PC-9 (cell line): ENCODE measurements around the gene TXLNB. TPM values are rescaled to one million over a fixed set of nuclear protein-coding genes. Genes with fewer than 3 reads are reported as not detected.

ENCODE experiments used
- BruUV-seq: library from RNA; stranded (reverse); fragments of 400-500 nt; replicated peaks from 2 replicates; lab custom pipeline; 2021; lab: Mats Ljungman, UMichigan
- CTCF ChIA-PET: fragments of 300-600 bp; sonication (Branson Sonifier 250); formaldehyde crosslinking; loops from one replicate; lab custom pipeline; 2022; ENCODE audit warnings: antibody characterized with exemption; lab: Charles Lee
- POLR2A ChIA-PET: fragments of 300-600 bp; sonication (Branson Sonifier 250); formaldehyde crosslinking; loops from one replicate; lab custom pipeline; 2022; ENCODE audit warnings: antibody characterized with exemption; ENCODE audit not compliant: unreplicated experiment; lab: Charles Lee
- DNase-seq, 2 experiments: peaks; one replicate each; pipeline versions ENCODE4 v3.0.0 to v3.0.0-alpha.2; 2015 to 2022; ENCODE audit warnings: mixed read lengths in 1 of 2
- H2AFZ ChIP-seq: fragments of 200-600 bp; sonication (generic); 2 replicates; pipeline ENCODE4 v1.8.1; 2017; ENCODE audit warnings: antibody characterized with exemption
- H3F3A ChIP-seq: fragments of 200-600 bp; sonication (generic); 2 replicates; pipeline ENCODE4 v1.8.1; 2017; ENCODE audit warnings: antibody characterized with exemption, mild to moderate bottlenecking, low read depth; ENCODE audit not compliant: insufficient read depth
- H3K27ac ChIP-seq: fragments of 200-600 bp; sonication (generic); 2 replicates; pipeline ENCODE4 v1.6.1; 2016; ENCODE audit warnings: mixed run types
- H3K27me3 ChIP-seq: fragments of 200-600 bp; sonication (generic); 2 replicates; pipeline ENCODE4 v1.6.1; 2016; ENCODE audit warnings: low read depth, mixed run types; ENCODE audit not compliant: insufficient read depth
- H3K36me3 ChIP-seq: fragments of 200-600 bp; sonication (generic); 2 replicates; pipeline ENCODE4 v1.6.1; 2016; ENCODE audit warnings: low read depth, mixed run types
- H3K4me1 ChIP-seq: fragments of 200-600 bp; sonication (generic); replicated peaks from 2 replicates; pipeline ENCODE4 v1.6.1; 2016; ENCODE audit warnings: mixed run types; ENCODE audit not compliant: insufficient read depth
- H3K4me2 ChIP-seq: fragments of 200-600 bp; sonication (generic); 2 replicates; pipeline ENCODE4 v1.6.1; 2017; ENCODE audit warnings: mixed run types
- H3K4me3 ChIP-seq: fragments of 200-600 bp; sonication (generic); 2 replicates; pipeline ENCODE4 v1.6.1; 2016; ENCODE audit warnings: mixed run types
- H3K79me2 ChIP-seq: fragments of 200-600 bp; sonication (generic); 2 replicates; pipeline ENCODE4 v1.6.1; 2017; ENCODE audit warnings: low read depth, mixed run types
- H3K9me2 ChIP-seq: fragments of 200-600 bp; sonication (generic); 2 replicates; pipeline ENCODE4 v1.8.1; 2017; ENCODE audit warnings: mild to moderate bottlenecking; ENCODE audit not compliant: insufficient read depth
- H3K9me3 ChIP-seq: fragments of 200-600 bp; sonication (generic); 2 replicates; pipeline ENCODE4 v1.8.1; 2016; ENCODE audit warnings: low read depth; ENCODE audit not compliant: insufficient read depth
- H4K20me1 ChIP-seq: fragments of 200-600 bp; sonication (generic); 2 replicates; pipeline ENCODE4 v1.8.1; 2017; ENCODE audit not compliant: insufficient read depth
- CTCF ChIP-seq: fragments of 200-600 bp; sonication (generic); conservative IDR thresholded peaks from 2 replicates; pipeline ENCODE4 v1.6.1; 2017; ENCODE audit warnings: mixed run types, antibody characterized with exemption, mild to moderate bottlenecking, moderate library complexity
- EZH2 ChIP-seq: fragments of 200-600 bp; sonication (generic); IDR thresholded peaks from 2 replicates; pipeline ENCODE4 v1.8.0; 2017; ENCODE audit warnings: antibody characterized with exemption, low read depth
- intact Hi-C: fragments of 100-400 bp; cut with micrococcal nuclease; formaldehyde crosslinking; loops from one replicate; pipeline ENCODE4 v1.10.0; 2022; ENCODE audit not compliant: unreplicated experiment
- total RNA-seq: library from RNA; stranded (reverse); gene quantifications from 2 replicates; pipeline ENCODE4 v1.2.3, GENCODE V29; 2021

The TXLNB gene
- total RNA-seq, 1 experiment from 2014 or later, result 0.09 TPM

GRCh38 chr6:139194740-139195139 lies 97.1 kb downstream of the TXLNB start:
- no peaks in the 10 kb centered on the region for H3K79me2 ChIP-seq
- no peak overlapping the region for H3K27ac ChIP-seq
- no peaks in the 10 kb centered on the region for H3K4me1 ChIP-seq
- H4K20me1 ChIP-seq, result no peaks in the 10 kb centered on the region
- no peaks in the 10 kb centered on the region for H3K36me3 ChIP-seq
- POLR2A ChIA-PET, result no interaction called here
- no peaks in the 10 kb centered on the region for H3K9me2 ChIP-seq
- TF ChIP-seq EZH2, result no peak
- no peak for TF ChIP-seq CTCF
- H3K4me3 ChIP-seq, result no peak overlapping the region
- H3F3A ChIP-seq, result no peaks in the 10 kb centered on the region
- H3K27me3 ChIP-seq, result no peaks in the 10 kb centered on the region
- intact Hi-C loops, result no loop called here
- no peak overlapping the region for H3K4me2 ChIP-seq
- no TSS peak for BruUV-seq
- no peak for DNase-seq
- H2AFZ ChIP-seq, result no peak overlapping the region
- CTCF ChIA-PET, result no interaction called here
- peaks cover 3% of the 10 kb centered on the region; the same call in 1 of the 2 replicates for H3K9me3 ChIP-seq

Other genes with a start within 250 kb of the TXLNB start
- 11.6 and 12.9 TPM in 2 replicates for gene HECA, start 156.9 kb downstream of the TXLNB start, total RNA-seq
- gene CITED2, start 82.7 kb upstream of the TXLNB start, total RNA-seq, result 47.0 and 54.0 TPM in 2 replicates